Mucosa of gallbladder (tissue), 1 donor: ENCODE results near the gene LIME1. TPM values are rescaled to one million over a fixed set of nuclear protein-coding genes. Genes with fewer than 3 reads are reported as not detected.

ENCODE experiments used
- DNase-seq: peaks from one replicate; pipeline ENCODE4 v3.0.0-alpha.2; 2020; ENCODE audit warnings: low spot score
- total RNA-seq: library from RNA; stranded (reverse); gene quantifications from one replicate; pipeline ENCODE4 v1.2.1, GENCODE V29; 2021
- donor health status: DM: no; HTN: no; CAD: no.

The LIME1 gene
- total RNA-seq, 1 donor from 2014 or later, result 14.8 TPM

DNA sequence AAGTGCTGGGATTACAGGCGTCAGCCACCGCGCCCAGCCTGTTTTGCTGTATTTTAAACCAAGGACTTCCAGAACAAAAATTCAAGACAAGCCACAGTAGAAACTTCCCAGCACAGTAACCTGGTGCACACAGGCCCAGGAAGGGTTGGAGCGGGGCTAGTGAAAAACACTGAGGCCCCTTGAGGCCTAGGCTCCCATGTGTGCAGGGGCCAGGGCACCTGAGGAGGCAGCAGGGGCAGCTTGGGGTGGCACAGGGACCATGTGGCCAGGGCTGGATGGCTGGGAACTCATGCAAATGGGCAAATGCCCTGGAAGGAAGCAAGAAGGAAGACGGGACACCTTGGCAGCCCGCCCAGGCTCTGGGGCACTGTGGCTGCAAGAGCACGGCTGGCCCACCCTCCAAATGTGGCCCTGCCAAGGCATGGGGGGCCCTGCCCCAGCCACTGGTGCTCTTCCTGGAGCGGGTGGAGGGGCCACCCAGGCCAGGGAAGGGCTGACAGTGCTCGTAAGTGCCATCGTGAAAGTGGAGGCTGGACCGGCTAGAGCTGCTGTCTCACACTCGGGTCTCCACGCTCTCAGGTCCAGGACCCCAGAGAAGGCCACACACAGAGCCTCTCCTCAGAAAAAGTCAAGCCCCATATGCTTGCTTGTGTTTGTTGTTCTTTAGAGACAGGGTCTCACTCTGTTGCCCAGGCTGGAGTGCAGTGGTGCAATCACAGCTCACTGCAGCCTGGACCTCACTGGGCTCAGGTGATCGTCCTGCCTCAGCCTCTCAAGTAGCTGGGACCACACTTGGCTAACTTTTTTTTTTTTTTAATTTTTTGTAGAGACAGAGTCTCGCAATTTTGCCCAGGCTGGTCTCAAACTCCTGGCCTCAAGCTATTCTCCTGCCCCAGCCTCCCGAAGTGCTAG is 13.4 kb downstream of the LIME1 start:
- DNase-seq, result no peak

DNA sequence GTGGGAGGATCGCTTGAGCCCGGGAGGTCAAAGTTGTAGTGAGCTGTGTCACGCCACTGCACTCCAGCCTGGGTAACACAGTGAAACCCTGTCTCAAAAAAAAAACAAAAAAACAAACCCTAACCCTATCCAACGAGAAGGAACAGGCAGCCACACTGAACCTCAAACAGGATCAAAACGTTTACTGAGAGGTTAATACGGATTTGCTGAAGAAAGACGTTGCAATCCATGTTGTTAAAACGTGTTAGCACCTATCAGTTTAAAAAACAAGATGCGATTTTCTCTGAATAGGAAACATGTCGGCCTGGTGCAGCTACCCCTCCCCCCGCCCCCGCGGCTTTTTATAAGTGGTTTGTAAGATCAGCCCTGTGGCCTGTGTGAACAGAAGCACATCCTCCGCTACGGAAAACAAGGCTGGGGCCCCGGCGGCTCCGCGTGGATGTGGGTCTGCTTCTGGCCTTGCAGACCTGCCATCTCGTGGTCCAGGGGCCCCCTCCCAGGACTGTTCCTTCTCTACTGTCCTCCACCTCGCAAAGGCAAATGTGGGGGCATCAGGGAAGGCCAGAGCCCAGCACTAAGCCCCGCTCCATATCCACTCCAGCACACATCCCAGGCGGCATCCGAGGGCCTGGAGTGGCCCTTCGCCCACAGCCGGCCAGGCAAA is 14.5 kb downstream of the LIME1 start:
- DNase-seq, result no peak

DNA sequence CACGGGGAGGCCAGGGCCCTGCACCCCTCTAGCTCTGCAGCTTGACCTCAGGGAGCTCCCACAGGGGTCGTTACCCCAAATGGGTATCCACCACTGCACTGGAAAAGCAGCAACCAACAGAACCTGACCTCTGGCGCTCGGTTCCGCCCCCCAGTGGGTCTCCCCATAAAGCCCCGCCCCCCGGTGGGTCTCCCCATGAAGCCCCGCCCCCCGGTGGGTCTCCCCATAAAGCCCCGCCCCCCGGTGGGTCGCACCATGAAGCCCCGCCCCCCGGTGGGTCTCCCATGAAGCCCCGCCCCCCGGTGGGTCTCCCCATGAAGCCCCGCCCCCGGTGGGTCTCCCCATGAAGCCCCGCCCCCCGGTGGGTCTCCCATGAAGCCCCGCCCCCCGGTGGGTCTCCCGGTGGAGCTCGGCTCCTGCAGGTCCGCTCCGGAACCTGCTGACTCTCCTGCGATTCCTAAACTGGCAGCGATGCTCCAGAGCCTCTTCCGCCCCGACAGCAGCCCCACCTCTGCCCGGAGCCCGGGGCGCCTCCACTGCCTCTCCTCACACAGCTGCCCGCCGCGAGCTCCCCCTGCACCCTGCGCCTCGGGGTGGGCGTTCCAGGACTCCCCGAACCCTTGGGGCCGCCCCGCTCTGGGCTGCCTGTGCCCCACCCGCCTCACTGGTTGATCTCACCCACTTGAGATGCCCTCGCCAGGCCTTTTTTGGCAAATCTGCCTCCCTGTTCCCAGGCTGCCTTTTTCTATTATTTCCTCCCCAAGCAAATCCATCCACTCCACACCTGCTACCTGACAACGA is 15.2 kb downstream of the LIME1 start:
- no peak for DNase-seq

DNA sequence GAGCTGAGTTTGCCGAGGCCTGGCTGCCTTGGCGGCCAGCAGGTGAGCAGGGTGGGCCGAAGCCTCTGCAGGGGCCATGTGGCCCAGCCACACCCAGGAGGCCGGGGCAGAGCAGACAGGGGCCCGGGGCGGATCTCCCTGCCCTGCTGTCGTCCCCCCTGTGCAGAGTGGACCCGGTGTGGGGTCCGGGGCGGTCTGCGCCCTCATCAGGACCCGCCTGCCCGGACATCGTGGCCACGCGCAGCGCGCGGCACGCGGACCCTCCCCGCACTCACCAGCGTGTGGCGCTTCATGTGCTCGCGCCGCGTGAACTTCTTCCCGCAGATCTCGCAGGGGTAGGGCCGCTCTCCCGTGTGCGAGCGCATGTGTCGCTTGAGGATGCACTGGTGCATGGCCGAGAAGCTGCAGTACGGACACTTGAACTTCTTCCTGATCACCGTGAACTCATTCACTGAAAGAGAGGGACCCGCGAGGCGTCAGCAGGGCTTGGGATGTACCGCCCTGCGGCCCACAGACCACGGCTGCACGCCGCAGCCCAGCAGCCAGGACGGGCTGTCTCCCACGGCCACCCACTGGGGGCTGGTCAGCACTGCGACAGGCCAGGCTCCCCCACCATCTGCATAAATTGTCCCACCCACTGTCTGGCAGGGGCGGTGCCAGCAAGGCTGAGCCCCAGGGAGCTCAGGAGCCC is 16.1 kb downstream of the LIME1 start:
- no peak for DNase-seq

DNA sequence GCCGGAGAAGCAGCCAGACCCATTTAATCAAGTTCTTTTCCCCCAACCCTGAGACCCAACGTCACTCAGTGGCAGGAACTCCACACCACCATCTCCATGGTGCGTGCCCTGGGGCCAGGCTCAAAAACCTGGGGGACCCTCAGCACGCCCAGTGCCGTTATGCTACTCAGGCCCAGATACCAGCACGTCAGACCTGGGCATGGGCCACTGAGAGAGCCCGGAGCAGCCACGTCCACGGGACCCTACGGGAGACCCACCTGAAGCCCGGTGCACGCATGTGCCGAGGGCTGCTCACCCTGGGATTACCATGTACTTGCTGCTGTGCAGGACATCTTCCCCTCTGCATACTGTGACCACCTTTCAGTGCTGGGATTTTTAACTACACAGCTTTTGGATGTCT is 16.9 kb downstream of the LIME1 start:
- DNase-seq, result no peak

DNA sequence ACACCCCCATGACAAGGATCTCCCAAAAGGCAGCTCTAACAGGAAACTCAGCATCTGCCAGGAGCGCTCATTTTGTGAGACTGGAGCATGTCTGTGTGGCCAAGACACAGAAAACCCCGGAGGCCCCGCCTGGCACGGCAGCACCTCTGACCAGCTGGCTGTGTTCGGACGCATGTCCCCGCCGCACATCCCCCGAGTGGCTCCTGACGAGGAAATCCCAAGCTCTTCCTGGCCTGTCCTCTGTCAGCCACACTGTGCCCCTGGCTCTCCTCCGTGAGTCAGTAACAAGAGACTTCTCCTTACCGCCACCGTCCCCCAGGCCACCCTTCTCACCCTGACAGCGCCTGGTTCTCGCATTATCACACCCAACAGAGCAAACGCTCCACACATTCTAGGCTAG is 17.5 kb downstream of the LIME1 start:
- no peak for DNase-seq

DNA sequence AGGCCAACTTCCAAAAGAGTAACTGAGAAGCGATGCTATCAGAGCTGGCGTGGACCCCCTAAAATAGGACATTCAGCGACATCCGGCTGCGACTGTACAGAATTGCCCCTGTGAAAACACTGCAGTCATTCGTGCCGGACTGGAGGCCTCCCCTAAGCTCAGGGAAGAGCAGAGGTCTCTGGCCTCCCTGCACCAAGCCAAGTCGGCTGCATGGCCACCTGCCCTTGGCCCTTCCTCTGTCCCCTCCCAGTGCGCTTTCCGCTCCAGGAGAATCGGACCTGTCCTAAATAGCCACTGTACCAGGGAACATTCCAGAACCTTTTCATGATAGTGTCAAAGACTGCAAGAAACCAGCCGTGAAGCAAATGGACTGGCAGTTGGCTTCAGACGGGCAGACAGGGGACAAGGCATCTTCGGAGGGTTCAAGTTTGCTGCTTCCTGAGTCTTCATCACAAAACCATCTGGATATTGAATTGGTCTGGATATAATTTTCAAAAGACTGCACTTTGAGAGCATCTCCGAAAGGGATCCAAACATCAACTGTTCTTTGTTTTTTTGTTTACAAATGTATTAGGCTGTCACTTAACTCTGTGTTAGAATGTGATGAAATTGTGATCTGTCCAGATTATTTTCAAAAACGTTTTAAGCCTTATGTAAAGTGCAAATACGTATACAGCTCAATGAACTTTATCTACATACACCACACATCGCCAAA is 19.6 kb downstream of the LIME1 start:
- DNase-seq, result no peak

DNA sequence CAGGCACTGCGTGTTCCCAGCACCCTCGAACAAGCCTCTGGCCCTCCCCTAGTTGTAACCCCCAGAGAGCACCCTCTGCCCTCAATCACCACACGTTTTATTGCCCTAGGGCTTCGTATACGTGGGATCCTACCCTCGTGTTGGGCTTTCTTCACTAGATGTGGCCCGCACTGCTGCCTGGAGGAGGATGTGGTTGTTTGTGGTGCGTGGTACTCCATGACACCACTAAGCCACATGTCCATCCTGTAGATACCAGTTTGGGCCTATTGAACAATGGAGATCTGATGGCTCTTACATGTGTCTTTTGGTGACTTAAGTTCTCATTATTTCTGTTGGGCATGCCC is 20.2 kb downstream of the LIME1 start:
- DNase-seq, result no peak

DNA sequence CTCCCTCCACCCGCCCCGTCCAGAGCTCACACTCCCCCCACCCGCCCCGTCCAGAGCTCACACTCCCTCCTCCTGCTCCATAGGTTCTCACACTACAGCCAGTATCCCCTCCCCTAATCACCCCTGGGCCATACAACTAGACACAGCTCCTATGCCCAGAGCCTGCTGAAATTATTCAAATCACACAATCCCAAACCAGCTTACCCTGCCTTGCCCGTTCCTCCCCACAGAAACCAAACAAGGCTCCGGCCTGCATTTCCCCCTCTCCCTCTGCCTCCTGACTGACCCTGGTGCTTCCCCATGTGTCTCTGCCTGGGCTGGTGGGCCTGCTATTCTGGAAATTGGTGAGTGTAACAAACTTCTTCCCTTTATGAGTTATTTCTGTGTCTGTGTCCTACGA is 21.7 kb downstream of the LIME1 start:
- no peak for DNase-seq

DNA sequence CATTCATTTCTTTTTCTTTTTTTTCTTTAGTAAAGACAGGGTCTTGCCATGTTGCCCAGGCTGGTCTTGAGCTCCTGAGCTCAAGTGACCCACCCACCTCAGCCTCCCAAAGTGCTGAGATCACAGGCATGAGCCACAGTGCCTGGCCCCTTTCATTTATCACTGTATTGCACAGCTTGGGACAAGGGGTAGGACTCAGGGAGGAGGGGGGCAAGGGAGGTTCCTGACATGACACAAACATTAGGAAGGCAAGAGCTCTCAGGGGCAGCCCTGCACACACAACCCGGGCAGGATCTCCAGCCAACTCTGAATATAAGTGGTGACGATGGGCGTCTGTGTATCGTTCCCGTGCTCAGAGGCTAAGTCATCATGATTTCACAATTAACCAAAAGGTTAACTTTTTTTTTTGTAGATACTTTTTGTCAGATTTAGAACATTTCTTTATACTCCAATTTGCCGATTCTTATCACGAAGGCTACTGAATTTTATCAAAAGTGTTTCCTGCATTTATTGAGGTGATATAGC is 23.0 kb downstream of the LIME1 start:
- no peak for DNase-seq

DNA sequence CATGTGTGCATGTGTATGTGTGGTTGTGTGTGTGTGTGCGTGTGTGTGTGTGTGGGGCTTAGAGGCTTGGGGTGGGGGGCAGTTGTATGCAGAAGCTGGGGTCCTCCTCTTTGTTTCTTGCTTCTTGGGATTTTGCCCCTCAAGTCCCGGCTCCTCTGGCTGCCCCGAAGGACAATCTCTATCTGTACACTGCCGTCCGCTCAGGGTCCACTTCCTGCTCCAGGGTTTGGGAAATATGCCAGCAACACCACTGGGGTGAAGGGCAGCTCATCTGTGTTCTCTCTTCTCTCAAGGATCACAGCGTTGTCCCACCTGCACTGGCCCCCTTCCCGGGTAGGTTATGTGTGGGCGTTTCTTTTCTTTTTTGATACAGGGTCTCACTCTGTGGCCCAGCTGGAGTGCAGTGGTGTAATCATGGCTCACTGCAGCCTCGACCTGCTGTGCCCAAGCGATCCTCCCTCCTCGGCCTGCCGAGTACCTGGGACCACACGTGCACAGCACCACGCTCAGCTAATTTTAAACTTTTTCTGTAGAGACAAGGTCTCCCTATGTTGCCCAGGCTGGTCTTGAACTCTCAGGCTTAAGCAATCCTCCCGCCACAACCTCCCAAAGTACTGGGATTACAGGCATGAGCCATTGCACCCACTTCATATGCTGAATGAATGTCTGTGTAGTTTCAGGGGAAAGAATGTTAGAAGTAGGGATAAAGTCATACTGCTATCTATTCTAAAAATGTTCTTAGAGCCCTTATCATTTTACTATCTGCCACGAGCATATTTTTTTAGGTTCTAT is 28.8 kb downstream of the LIME1 start:
- DNase-seq, result no peak

DNA sequence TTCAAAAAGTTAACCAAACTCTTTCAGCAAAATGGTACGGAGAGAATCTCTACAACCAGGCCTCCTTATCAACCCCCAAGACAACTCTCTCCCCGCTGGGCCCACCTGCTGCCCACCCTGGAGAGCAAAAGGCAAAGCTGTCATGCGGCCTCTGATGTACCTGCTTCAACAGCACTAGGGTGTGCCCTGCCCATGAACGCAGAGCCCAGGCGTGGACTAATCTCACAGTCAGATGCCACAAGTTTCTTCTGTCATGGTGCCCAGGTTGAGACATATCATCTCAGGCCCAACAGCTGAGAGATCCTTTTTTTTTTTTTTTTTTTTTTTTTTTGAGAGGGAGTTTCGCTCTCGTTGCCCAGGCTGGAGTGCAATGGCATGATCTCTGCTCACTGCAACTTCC is 29.4 kb downstream of the LIME1 start:
- no peak for DNase-seq

DNA sequence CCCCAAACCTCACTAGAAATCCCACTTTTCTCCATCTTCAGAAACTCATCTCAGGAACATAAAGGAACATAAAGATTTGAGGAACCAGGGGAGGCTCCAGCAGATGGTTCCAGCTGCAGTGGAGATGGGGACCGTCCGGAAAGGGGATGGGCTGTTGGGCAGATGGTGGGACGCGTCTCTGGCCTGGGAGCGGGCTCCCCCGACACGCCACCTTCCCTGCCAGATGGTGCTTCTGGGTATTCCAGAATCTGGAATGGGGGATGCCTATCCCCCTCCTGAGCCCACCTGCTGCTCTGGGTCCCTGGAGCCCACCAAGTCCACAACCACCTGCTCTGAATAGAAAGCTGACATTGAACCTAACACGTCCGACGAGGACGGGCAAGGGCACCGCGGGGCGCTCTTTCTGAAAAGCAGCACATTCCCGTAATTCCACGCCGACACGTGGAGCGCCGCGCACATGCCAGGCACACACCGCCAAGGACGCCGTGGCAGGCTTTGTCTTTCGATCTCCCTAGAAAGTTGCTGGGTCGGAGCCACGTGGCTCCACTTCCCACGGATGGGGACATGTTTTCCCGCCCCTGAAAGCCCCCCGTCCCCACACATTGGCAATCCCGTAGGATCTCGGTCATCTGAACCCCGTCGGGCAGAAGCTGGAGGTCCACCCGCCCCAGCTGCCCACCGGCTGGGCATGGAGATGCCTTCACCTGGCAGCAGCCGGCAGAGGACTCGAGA is 30.4 kb downstream of the LIME1 start:
- no peak for DNase-seq

DNA sequence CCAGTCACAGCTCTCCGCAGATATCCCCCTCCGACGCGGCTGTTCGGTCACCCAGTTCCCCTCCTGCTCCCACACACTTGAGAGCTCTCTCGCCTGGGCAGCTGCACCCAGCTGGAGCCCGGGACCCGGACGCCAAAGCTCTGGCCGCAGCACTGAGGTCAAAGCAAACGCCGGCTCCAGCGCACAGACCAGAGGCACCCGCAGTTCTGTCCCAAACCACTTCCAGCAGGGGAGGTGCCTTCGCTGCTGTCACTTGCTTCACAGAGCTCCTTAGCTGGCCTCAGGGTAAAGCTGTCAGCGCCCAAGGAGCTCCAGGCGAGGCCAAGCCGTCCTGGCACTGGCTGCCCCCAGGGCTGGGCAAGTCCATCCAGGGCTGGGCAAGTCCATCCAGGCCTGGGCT is 31.0 kb downstream of the LIME1 start:
- DNase-seq, result no peak

DNA sequence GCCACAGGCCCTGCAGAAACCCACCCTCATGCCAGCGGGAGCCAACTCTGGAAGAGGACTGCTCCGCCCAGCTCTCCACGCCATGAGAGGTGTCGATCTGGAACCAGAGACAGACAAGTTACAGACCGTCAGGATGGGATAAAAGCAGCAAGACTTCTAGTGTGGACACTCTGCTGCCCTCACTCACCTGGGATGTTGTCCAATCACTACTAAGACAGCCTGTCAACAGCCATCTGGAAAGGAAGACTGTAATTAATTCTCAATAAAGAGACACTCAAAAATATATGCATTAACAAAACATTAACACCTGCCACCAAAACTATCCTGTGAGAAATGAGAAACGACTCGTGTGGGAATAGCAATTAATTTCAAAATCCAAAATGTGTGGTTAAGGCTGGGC is 31.4 kb downstream of the LIME1 start:
- no peak for DNase-seq

DNA sequence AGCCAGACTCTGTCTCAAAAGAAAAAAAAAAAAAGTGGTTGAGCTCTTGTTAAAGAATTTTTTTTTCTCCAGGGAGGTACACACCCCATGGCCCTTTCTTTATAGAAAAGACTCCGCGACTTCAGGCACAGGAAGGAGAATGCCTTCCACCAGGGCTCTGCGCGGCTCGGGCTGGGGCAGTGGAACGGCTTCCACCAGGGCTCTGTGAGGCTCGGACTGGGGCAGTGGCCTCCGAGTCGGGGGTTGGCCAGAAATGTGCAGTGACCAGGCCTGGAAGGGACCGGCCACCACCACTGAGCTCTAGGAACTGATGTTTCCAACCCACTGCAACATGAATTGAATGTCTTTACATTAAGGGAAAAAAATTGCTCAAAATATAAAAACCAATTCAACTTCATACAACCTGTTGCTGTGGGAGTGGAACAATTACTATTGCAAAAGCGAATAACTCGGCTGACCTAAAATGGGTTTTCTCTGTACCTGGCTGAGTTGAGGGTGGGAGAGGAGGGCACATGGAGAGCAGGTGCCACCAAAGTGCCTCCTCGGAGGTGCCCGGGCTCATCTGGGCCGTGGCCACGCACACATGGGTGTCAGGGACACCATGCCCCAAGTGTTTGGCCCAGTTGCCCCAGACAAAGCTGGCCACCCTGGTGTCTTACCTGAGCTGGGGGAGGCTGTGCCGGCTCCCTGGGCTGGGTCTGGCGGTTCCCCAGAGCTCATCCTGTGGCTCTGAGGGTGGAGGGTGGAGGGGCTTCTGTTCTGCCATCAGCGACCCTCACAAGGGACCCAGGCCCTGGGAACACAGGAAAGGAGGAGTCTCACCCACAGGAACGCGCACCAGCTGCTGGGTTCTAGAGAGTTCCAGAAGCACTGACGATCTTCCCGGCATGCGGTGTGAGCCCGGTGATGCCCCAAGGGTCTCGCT is 32.4 kb downstream of the LIME1 start:
- DNase-seq, result no peak

DNA sequence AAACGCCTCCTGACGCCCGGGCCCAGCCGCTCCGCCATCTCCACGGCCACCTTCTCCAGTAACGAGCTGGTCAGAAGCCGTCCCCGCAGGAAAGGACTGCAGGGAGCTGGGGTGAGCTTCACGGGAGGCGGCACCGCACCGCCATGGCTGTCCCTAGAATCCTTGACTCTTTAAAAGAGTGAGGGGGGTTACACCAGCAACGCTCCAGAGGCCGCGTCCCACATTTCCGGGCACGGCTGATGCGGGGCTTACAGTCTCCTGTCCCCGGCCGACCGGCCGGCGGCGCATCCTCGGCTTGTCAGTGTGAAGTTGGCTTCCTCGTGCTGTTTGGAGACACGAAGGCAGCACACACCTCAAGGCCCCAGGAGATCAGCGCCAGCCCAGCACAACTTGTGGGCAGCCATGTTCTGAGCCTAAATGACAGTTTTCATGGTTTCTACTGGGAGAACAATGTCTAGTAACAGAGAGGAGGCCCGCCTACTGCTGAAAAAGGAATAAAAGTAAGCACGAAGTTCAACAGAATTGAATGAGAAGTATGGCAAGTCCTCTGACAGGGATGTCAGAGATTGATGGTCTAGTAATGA is 33.5 kb downstream of the LIME1 start:
- DNase-seq, result no peak
